NCI-H1417 (cell line): ENCODE measurements around the gene MED27.

Source experiments
- DNase-seq, 3 experiments: peaks; one replicate each; lab custom pipeline; 2025; lab: John Stamatoyannopoulos, UW

MED27 gene, protein sequence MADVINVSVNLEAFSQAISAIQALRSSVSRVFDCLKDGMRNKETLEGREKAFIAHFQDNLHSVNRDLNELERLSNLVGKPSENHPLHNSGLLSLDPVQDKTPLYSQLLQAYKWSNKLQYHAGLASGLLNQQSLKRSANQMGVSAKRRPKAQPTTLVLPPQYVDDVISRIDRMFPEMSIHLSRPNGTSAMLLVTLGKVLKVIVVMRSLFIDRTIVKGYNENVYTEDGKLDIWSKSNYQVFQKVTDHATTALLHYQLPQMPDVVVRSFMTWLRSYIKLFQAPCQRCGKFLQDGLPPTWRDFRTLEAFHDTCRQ

GRCh38 chr9:132079391-132080091, at the start of gene MED27:
MED27 (minus strand) TSS chr9:132079867; CDS start chr9:132079844, 23 bp downstream.
- DNase-seq = peak; percentile 82 to 96 (median 93)

DNA sequence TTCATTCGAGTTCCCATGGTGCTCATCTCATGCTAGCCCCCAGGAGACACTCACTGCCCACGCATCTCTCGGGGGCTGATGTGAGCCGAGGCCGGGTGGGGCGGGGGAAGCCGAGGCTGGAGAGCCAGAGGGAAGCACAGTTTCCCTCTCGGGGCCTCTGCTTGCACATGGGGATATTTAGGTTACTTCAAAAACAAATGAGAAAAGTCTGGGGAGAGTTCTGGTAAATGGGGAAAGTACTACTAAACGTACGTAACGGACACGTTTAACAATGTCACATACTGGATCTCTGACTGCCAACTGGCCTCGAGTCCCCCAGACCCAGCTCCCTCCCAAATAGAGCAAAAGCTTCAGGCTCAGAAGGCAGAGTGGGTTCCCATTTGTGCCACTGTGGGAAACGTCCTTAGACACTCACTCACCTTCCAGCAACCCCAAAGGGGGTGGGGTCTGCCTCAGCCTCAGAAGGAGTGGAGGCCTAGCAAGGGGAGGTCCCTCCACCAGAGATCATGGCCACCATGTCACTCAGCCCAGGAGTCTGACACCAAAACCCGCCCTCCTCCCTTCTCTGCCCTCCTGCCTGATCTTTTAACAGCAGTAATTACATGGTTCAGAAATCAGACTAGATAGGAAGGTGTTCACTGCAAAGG, 48.3 kb upstream of the MED27 start:
- DNase-seq = peak in 2 of 3 experiments; percentile 11 to 32

GRCh38 chr9:132126680-132127236, 47.1 kb upstream of the MED27 start:
- DNase-seq = no peak

GRCh38 chr9:132125944-132126679, 46.4 kb upstream of the MED27 start:
- DNase-seq = no peak

- peak in 1 of 3 experiments; percentile 21 for DNase-seq
Measured at GRCh38 chr9:132125361-132125760, 45.7 kb upstream of the MED27 start.

DNA sequence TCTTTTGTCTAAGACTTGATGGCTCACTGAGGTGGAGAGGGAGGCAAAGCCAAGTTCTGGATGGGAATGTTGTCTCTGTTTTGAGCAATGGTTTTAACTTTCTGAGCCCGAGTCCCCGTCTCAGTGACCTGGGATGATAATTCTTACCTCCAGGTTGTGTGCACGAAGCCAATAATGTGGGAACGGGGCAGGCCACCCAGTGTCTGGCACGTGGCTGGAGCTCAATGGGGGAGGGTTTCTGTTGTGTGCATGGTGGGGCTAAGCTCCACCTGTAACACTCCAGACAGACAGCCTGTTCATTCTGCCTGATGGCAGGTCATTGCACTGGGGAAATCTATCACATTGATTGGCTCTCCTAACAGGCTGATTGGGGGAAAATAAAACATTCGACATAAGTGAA, 45.1 kb upstream of the MED27 start:
- DNase-seq = no peak

- no peak for DNase-seq
Measured at GRCh38 chr9:132121021-132121420, 41.4 kb upstream of the MED27 start.

GRCh38 chr9:132117694-132118093, 38.0 kb upstream of the MED27 start:
- no peak for DNase-seq

DNA sequence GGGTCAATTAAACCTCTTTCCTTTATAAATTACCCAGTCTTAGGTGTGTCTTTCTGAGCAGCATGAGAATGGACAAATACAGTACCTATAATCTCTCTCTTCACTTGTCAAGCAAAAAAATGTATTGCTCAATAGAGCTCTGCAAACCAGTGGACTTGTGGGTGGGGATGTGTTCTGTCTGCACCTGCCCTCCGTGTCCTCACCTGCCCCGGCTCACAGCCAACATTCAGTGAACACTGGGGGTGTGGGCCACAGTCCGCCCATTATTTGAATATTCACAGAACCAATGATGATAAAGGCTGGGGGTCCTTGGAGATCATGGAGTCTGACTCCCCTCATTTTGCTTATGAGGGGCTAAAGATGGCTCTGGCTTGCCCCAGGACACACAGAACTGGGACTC, 36.9 kb upstream of the MED27 start:
- DNase-seq = no peak

GRCh38 chr9:132114102-132114707, 34.5 kb upstream of the MED27 start:
- DNase-seq = no peak

DNA sequence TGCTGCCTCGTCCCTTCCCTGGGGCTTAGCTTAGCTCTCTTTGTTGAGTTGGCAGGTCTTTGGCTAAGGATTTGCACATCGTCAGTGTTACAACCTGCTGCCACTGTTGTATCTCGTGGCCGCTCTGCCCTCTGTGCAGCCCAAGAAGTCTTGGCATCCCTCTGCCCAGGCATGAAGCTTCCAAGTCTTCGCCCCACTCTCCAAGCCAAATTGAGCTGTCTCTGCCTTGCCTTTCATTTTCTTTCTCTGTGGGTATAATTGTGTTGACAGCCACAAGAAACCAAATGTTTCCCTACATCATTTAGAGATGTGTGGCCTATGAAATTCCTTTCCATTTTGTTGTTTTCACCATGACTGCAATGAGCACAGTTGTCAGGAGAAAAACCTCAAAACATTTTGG, 29.6 kb upstream of the MED27 start:
- DNase-seq = no peak

DNA sequence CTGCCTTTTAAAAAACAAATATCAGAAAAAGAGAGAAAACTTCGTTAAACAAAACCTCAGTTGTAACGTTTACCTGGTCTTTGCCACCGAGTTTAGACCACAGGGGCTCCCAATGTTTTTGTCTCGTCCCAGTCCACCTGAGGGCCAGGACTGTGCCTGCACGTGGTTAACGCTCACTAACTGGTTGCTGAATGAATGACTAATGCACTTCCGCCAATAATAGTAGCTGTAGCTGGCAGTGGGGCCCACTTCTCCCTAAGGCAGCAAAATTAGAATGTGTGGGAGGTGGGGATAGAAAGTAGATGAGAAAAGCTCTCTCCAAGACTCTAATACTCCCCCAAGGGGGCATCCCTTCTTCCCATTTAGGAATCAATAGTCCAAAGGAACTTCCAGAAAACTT, 29.1 kb upstream of the MED27 start:
- DNase-seq = no peak

DNA sequence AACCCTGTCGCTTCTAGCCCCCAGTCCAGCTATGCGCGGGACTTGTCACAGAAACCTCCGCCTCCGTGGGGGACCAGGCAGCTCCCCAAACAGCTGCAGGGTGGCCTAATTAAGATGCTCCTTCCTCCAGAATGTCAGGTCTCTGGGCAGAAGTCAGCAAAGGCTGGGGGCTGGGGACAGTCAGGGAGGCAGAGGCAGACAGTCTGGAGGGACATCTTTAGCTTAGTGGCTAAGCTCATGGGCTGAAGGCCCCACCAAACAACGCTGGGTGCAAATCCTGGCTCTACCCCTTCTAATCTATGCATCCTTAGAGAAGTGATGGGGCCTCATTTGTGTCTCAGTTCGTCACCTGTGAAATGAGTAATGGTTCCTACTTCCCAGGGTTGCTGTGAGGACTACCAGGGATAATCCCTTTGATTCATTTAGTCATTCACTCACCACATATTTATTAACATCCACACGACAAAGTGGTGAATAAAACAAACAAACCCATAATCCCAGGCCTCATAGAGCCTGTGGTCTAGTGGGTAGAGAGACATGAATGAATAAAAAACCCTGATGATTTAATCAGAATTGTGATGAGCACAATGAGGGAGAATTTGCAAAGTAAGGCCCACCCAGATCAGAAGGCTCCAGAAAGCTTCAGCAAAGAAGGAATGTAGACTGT, 20.2 kb upstream of the MED27 start:
- no peak for DNase-seq

- no peak for DNase-seq
Measured at GRCh38 chr9:132099167-132099566, 19.5 kb upstream of the MED27 start.

DNA sequence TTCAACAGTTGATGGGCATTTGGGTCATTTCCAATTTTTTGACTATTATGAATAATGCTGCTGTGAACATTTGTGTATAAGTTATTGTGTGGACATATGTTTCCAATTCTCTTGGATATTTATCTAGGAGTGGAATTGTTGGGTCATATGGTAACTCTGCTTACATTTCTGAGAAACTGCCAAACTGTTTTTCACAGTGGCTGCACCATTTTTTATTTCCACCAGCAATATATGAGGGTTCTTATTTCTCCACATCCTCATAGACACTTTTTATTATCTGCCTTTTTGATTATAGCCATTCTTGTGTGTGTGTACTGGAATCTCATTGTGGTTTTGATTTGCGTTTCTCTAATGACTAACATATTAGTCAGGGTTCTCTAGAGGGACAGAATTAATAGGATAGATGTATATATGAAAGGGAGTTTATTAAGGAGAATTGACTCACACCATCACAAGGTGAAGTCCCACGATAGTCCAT, 14.7 kb upstream of the MED27 start:
- no peak for DNase-seq

GRCh38 chr9:132090771-132091170, 11.1 kb upstream of the MED27 start:
- no peak for DNase-seq

DNA sequence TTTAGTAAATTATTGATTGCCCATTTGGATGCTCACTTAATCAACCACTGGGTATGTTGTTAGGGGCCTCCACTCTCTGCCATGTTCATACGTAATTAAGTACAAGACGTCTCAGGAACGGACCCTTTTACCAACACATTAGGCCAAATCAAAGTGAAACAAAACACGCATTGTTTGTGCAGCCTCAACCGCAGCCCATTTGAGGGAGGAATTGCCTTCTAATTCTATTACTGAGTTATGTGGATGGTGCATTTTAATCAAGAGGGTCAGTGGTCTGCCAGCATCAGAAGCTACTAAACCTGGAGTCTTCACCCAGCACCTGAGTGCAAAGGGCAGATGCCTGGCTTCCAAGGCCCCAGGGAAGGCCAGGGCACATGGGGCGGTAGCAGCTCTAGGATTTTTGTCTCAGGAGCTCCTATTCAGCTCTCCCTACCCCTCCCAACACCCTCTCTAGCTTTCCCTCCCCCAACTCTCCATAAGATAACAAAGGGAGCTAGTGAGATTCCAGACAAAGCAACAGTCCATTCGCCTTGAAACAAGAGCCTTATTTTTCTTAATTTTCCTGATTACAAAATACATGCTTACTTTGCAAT, 7.9 kb upstream of the MED27 start:
- DNase-seq = no peak

DNA sequence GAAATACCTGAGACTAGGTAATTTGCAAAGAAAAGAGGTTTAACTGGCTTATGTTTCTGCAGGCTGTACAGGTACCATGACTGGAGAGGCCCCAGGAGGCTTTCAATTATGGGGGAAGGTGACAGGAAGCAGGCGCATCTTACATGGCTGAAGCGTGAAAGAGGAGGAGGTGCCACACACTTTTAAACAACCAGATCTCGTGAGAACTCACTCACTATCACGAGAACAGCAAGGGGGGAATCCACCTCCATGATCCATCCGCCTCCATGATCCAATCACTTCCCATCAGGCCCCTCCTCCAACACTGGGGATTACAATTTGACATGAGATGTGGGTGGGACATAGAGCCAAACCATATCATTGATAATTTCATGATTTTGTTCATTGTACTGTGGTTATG, 2.5 kb upstream of the MED27 start:
- no peak for DNase-seq

DNA sequence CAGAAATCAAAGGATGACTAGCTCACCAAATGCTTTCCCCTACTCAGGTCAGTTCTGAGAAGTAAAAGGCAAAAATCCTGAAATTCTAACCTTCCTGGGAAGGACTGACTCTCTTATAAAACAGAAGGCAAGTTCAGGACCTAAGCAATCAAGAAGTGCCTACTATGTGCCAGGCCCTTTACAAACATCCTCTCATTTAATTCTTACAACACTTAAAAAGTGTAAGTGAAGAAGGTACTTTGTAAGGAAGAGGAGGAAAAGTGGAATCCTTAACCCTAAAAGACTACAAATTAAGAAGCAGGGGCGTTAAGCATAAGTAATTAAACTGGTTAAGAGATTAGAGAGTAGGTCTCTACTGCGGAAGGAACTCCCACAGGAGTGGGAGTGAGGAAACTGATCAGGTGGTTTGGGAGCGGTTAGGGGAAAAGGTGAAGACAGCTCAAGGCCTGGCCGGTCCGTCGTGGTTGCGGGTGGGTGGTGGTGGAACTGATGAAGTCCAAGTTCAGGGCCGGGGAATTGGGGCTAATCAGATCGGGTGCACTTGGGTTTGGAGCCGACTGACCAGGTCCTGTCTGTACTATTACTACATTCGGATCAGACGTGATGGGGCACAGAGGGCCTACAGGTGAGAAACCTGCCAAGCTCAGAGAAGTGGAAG, 839 bp downstream of the MED27 start:
- DNase-seq = no peak
